ENCODE results near the gene HLCS. TPM values are rescaled to one million over a fixed set of nuclear protein-coding genes. Genes with fewer than 3 reads are reported as not detected.

The HLCS gene
- total and polyA plus RNA-seq, 2 of the 4 experiments (the other 2 are of a cell fraction): 10.6 to 21.0 TPM

DNA sequence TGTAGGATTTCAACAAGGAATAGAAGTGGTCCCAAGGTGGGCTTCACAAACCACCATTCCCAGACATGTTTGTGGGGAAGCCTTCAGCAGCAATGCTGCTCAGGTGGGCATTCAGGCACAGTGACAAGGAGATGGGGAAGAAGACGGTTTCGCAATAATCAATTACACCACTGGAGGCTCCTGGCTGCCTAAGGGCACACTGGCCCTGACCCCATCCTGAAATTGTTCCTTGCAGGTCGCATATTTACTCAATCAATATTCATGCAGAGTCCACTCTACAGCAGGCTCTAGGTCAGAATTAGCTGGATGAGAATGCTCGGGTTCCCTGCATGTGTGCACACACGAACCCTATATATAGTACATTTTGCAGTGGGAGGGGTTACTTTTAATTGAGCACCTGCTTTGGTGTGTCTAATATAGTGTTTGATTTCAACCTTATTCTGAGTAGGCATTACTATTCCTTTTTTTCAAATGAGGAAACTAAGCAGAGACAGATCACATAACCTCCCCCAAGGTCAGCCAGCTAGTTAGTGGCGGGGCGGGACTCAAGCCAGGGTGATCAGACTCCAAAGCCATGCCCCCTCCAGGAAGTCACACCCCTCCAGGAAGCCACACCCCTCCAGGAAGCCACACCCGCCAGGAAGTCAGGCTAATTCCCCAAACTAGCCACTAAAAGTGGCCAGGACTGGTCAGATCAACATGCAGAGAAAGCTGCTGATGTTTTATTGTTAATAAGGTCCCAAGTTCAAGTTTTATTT, 106.5 kb downstream of the HLCS start:
- WGBS, 2 experiments (ENCODE audit: extremely low coverage in 2 of 2, insufficient read length in 1 of 2): 100% methylated on average over 1 of the region's 8 CpGs; no CpG with 5 or more reads in 1 of the 2 experiments
- no peak overlapping the region for H3K23ac ChIP-seq (ENCODE audit: low read depth, low read length)
- no peak overlapping the region for H3K4me2 ChIP-seq (ENCODE audit: low read depth, low read length)
- H3K27me3 ChIP-seq (ENCODE audit: control insufficient read depth, insufficient read depth, low read length): no peaks in the 10 kb centered on the region
- H3K36me3 ChIP-seq (ENCODE audit: control insufficient read depth, insufficient read depth, low read length): no peaks in the 10 kb centered on the region
- peak overlapping the region; percentile 42 to 86; a peak in 3 of 4 replicates for H4K8ac ChIP-seq (ENCODE audit: low read depth in 2 of 2, low read length in 2 of 2)
- peak overlapping the region; percentile 56 for H4K91ac ChIP-seq (ENCODE audit: insufficient read depth, low read depth, low read length)
- peak; percentile 89 for TF ChIP-seq CEBPB (IDR thresholded peaks at IDR 0.05; ENCODE audit: low read depth, low read length)
- TF ChIP-seq, protein P1, sequence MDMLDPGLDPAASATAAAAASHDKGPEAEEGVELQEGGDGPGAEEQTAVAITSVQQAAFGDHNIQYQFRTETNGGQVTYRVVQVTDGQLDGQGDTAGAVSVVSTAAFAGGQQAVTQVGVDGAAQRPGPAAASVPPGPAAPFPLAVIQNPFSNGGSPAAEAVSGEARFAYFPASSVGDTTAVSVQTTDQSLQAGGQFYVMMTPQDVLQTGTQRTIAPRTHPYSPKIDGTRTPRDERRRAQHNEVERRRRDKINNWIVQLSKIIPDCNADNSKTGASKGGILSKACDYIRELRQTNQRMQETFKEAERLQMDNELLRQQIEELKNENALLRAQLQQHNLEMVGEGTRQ (IDR thresholded peaks at IDR 0.05; ENCODE audit: low read depth, low read length): no peak
- H3K4ac ChIP-seq (ENCODE audit: low read depth, low read length): peak overlapping the region; percentile 84
- H3K18ac ChIP-seq (ENCODE audit: low read depth, low read length): peak overlapping the region; percentile 40; the same call in 1 of the 2 replicates
- intact Hi-C loops (cut with micrococcal nuclease) (no loop called here), in situ Hi-C loops (cut with MboI; ENCODE audit: low sequenced_read_pairs) (no loop called here), dilution Hi-C loops (cut with HindIII; ENCODE audit: low sequenced_read_pairs, unreplicated experiment) (no loop called here)
- BruUV-seq (replicated peaks): no TSS peak
- peak overlapping the region; percentile 88 for H2BK5ac ChIP-seq (ENCODE audit: low read depth, low read length, poor library complexity, severe bottlenecking)
- H4K5ac ChIP-seq (ENCODE audit: low read depth, low read length): no peak overlapping the region
- H2BK20ac ChIP-seq (ENCODE audit: low read depth, low read length): peak overlapping the region; percentile 86
- no peak overlapping the region for H2AK9ac ChIP-seq (replicated peaks; ENCODE audit: low read depth, low read length, poor library complexity)
- ChIA-PET CTCF (no interaction called here), POLR2A (ENCODE audit: unreplicated experiment) (no interaction called here)
- no peak overlapping the region for H3K4me3 ChIP-seq (ENCODE audit: insufficient read depth, low read depth, low read length)
- H3K9me1 ChIP-seq (ENCODE audit: insufficient read depth, low read length): peaks cover 17% of the 10 kb centered on the region
- peak overlapping the region; percentile 24 for H2AFZ ChIP-seq (replicated peaks; ENCODE audit: low read length, poor library complexity)
- ATAC-seq (ENCODE audit: low read depth) (peak; percentile 56), DNase-seq (peak; percentile 29)
- H2AK5ac ChIP-seq (ENCODE audit: low read depth, low read length): peak overlapping the region; percentile 94
- H3K79me1 ChIP-seq (ENCODE audit: low read depth in 1 of 2, low read length in 2 of 2): peaks cover 5 to 30% of the 10 kb centered on the region in 2 experiments
- no peak overlapping the region for H3K56ac ChIP-seq (ENCODE audit: extremely low read depth, insufficient read depth, low read length)
- peaks cover 13% of the 10 kb centered on the region for H3K4me1 ChIP-seq (ENCODE audit: control insufficient read depth, insufficient read depth, low read length)
- H3K9me3 ChIP-seq (ENCODE audit: control insufficient read depth, insufficient read depth, low read length): no peaks in the 10 kb centered on the region
- no peaks in the 10 kb centered on the region for H4K20me1 ChIP-seq (ENCODE audit: insufficient read depth, low read length)
- peak overlapping the region; percentile 69 for H3K14ac ChIP-seq (replicated peaks; ENCODE audit: low read depth, low read length)
- no peak overlapping the region for H3K27ac ChIP-seq (ENCODE audit: insufficient read depth, low read length)
- no peak overlapping the region for H3K9ac ChIP-seq (ENCODE audit: low read depth, low read length)
- peak overlapping the region; percentile 74; the same call in 2 of the 3 replicates for H2BK15ac ChIP-seq (ENCODE audit: low read depth, low read length)
- peak overlapping the region; percentile 80 for H2BK120ac ChIP-seq (ENCODE audit: low read depth, low read length)

All from IMR-90 (cell line).